OCI-LY3 (cell line): Measurements from ENCODE around the gene USP6.
"Not testable (repeated sequence)": the region's sequence is repeated elsewhere in the genome, so short reads cannot be mapped to it uniquely, and the experiment has no call there.

Experiments used
- CTCF ChIP-seq: fragments of 200-600, 300-600 bp; sonication (generic); IDR thresholded peaks from 2 replicates; pipeline ENCODE4 v1.5.1; 2014; ENCODE audit warnings: antibody characterized with exemption, low read length, low read depth
- EZH2phosphoT487 ChIP-seq: fragments of 200-600 bp; shearing (Covaris generic); IDR thresholded peaks from 2 replicates; pipeline ENCODE4 v1.6.1; 2018; ENCODE audit warnings: antibody characterized with exemption, mixed run types, low read depth

DNA sequence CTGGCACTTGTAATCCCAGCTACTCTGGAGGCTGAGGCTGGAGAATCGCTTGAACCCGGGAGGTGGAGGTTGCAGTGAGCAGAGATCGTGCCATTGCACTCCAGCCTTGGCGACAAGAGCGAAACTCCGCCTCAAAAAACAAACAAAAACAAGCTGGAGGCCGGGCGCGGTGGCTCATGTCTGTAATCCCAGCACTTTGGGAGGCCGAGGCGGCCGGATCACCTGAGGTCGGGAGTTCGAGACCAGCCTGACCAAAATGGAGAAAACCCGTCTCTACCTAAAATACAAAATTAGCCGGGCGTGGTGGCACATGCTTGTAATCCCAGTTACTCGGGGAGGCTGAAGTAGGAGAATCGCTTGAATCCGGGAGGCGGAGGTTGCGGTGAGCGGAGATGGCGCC is 38.6 kb upstream of the USP6 start:
- not testable (repeated sequence) for TF ChIP-seq CTCF, EZH2phosphoT487
